GM19452 (cell line): ENCODE results near the gene POMT1.

Experiments used
- ATAC-seq: cut with Tn5 transposase; IDR thresholded peaks from one replicate; pipeline ENCODE4 v1.9.1; 2021; ENCODE audit not compliant: unreplicated experiment

The POMT1 gene

DNA sequence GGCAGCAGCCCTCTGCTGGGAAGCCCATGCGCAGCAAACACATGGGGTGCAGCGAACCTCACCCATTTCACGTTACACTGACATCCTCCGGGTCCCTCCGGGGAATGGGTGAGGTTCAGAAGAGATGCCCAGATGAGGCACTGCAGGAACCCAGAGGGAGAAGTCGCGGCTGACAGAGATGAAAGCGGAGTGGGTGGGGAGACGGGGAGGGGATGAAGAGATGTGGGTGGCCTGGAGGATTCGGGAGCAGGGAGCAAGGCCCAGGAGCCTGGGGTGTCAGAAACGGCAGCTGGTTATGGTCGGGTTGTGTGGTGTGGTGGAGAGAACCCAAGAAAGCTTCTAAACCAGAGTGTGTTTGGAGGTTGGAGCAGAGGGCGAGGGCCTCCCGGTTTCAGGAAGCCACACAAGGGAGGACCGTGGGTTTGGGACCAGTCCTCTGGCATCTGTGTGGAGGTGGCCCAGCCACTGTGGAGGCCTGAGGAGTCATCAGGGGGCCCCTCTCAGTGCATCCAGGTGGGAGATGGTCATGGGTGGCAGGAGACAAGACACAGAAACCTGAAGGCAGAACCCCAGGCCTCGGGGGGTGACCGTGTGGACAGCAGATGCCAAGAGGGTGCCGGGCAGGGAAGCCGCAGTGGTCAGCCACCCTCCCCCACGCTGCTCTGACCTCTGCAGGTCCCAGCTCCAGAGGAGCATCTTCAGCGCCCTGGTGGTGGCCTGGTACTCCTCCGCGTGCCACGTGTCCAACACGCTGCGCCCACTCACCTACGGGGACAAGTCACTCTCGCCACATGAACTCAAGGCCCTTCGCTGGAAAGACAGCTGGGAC is 19.8 kb downstream of the POMT1 start:
- no peak for ATAC-seq

DNA sequence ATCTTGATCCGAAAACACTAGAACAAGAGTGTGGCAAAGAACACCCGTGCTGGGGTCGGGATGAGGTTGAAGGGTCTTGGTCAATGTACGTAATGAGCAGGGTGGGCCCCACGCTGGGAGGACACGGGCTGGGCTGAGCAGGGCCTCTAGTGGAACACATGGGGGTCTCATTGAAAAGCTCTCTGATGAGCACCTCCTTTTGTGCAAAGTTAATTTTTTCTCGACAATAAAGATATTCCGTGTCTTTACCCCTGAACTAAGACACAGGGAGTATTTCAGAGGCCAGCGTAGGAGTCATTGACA is 20.3 kb downstream of the POMT1 start:
- ATAC-seq, result no peak

DNA sequence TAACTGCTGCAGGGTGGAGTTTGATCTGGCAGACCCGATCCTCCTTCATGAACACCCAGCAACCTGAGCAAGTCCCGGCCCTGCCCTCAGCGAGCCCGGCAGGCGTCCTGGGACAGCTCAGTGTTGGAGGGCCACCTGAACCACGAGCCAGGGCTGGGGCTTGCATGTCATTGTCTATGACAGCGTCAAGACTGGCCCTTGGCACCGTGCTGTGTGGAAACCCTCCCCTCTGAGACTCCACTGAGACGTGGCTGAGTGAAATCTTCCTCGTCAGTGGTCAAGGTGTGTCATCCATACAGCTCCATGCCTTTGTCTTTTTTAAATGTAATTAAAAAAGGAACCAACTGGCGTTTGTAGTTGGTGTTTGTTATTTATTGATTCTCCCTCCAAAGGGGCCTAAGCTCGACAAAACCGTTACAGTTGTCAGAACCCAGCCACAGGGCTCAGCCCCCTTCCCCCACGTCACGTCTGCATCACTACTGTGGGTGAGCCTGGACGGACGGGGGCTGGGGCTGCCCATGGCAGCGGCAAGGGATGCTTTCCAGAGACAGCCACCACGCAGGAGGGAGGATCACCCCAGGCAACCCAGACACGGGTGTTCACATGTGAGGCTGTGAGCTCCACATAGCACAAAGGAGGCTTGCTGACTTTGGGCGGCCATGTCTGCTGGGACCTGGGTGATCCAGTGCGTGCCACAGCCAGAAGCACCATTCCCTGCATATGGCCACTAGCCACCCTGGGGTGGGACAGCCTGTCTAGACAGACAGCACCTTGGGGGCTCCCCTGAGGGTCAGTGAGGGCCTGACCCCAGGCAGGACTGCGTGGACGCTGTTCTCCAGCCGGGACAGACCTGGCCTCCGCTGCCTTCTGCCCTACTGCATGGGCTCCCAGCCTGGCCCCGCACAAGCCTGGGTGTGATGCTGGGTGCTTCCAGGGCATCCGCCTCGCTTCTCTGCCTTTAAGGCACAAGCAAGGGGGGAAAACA is 21.0 kb downstream of the POMT1 start:
- ATAC-seq, result no peak

DNA sequence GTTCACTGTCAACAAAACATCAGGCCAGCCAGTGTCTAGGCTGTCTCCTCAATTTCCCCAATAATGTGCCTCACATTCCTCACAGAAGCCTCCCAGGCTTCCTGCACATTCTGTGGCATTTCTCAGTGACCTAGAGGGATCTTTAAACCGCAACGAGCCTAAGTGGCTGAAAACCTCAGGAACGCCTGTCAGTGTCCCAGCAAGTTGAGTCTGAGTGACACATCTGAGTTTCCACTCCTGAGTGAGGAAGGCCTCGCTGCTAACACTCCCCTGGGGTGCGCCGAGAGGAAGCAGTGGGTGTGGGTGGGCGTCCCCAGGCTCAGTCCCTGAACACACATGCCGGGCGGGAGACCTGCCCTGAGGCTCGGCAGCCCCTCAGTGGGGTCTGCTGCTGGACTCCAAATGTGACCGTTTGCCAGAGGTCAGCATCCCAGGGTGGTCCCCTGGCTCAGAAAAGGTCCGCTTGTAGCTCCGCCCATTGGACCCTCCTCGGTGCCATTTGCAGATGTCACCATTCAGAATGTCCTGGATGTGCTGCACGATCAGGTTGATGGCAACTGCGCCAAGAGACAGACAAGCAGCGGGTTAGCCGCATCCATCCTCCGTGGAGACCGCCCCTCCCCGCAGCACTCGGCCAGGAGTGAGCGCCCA is 22.1 kb downstream of the POMT1 start:
- ATAC-seq, result no peak

DNA sequence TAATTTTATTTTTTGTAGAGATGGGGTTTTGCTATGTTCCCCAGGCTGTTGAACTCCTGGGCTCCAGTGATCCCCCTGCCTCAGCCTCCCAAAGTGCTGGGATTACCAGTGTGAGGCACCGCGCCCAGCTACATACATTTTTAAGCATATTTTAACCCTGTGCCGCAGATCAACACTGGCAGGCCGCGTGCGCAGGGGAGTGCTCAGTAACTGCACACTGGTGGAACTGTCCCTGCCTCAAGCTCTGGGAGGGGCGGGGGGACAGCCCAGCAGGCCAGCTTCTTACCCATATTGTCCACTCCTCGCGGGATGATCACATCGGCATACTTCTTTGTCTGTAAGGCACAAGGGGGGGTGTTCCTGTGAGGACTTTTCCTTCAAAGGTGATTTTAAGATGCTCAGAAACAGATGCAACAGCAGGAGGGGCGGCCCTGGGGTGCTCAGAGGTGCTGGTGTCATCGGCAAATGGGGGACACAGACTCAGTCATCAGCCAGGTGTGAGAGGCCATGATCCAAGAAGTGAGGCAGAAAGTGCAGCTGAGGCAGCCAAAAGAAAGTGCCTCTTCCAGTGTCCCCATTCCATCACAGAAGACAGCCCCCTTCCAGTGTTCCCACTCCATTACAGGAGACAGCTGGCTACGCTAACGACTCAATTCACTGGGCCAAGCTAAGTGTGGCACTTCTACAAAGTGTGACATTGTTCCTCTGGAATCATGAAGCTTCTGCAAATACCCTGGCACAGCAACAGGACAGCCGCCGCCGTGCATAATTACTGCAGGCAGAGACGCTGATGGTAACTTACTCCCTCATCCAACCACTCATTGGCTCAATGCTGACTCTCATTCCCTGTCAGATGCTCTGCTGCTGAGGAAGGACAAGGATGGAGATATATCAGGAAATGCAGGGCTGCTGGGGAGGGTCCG is 23.2 kb downstream of the POMT1 start:
- ATAC-seq, result no peak

DNA sequence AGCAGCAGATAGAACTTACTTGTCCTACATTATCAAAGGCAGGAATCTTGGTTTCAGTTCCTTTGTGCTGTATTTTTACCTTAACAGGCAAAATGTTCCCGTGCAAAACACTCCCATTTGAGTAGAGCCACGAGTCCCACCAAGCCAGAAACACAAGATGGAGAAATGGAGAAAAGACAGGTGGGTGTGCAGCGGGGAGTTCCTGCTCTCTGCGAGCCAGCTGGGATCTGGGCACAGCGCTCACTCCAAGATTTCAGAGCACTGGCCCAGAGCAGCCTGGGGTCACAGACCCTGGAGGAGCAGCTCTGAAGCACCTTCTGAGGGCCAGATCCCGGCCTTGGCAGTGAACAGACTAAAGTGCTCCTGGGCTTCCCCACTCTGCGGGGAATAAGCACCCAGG is 25.5 kb downstream of the POMT1 start:
- no peak for ATAC-seq

DNA sequence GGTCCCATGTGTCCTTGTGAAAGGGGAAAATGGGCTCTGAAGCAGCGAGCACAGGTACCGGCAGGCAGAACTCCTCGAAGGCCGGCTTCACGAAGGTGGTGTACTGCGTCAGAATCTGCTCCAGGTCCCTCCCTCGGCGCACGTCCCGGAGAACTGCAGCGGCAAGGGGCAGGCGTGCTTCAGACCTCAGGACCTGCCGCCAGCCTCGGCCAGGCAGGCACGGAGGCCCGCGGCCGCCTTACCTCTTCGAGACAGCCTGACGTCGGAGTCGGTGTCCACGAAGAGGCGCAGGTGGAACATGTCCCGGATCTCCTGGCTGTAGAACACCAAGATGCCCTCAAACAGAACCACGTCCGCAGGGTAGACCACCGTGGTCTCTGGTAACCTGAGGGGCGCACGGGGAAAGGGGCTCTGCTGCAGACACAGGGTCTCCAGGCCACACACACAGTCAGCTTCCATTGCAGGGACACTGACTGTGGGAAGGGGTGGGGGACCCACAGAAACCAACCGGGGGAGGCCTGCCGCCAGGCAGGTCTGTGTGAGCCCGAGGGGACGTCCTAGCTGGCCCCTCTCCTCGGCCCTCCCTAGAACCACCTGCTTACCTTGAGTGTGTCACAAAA is 26.3 kb downstream of the POMT1 start:
- ATAC-seq, result no peak

DNA sequence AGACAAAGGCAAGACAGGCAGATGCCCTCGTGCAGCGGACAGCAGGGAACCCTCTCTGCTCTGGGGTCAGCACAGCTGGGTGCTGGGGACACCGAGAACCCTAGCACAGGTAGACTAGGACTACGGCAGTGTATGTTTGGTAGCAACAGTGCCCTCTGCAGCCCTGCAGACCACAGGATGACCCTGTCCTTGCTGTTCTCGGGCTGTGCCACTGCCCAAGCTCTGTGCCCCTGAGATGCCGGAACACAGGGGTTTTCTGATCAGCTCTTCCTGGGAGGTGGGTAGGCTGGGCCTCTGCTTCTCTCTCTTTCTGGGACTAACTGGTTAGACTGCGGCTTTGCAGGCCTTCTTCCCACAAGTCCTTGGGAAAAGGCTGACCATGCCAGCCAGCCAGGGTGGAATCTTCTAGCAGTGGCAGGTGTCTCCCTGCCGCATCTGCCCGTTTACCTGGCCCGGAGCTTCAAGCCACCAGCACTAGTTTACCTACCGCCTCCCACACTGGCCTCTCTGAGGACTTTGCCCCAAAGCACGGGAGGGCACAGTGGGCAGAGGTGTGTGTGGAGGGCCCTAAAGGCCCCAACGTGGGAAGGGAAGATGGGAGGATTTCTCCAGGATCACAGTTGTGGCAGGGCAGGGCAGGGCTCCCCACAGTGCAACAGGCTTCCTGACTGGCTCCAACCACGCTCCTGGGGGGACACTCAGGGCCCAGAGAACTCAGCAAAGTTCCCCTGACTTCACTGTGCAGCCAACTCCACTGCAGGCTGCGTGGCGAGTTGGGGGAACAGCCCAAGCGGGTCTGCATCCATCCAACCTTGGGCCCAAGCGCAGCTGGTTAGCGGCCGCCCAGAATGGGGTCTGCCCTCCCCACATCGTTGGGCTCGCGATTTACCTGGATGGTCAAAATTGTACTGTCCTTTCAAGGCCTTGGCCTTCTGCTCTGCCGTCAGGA is 27.2 kb downstream of the POMT1 start:
- ATAC-seq, result no peak

DNA sequence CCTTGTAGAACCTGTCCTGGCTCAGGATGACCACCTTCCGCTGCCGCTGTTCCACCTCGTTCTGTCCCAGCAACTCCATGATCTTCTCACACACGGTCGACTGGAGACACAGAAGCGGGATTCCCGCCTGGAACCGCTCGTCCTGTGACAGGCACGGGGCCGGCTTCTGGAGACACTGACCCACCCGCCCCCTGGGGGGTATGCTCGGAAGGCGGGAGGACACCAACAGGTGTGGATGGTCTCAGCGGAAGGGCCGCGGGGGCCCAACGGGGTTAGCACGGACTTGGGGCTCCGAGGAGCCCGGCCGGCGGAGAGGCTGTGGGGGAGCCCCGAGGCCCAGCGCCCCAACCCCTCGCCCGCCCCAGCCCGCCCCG is 27.8 kb downstream of the POMT1 start:
- ATAC-seq, result peak; percentile 17

DNA sequence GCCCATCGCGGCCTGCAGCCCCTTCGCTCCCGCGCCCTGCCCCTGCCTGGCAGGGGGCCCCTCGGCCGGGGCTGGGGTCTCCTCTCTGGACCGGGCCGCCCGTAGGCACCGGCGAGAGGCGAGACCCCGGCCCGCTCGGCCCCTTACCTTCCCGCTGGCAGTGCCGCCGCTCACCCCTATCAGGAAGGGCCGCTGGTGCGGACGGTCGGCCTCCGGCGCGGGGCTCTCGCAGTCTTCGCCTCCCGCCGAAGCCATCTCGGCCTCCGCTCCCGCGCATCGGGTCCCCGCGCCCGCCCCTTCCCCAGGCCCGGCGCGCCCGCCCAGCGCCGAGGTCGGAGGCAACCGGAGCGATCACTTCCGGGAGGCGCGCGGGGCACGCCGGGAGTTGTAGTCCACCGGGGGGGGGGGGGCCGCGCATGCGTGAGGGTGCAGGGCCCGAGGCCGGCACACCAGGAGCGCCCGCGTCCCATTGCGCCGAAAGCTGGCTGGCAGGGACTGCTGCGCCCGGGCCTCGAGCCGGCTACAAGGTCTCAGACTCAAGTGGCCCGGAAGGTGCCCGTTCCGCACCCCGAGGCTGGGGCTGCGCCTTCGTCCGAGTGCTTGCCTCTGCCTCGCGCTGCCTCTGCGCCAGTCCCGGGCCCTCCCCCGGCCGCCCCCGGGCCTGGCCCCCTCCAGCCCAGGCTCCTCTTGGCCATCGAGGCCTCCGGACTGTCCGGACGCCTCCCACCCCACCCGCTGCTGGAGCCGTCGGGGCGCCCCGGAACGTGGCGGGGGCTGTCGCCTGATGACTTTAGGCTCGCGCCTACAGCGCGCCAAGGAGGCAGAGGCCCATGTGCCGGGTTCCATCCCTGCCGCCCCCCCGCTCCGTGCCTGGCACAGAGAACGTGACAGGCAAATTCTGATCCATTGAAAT is 28.5 kb downstream of the POMT1 start, which contains the start of gene UCK1:
Gene UCK1, minus strand, starts transcription at position 344 of the 913 bp plus-strand sequence. Its CDS starts 89 bp downstream, at position 255.
- ATAC-seq, result peak; percentile 80

DNA sequence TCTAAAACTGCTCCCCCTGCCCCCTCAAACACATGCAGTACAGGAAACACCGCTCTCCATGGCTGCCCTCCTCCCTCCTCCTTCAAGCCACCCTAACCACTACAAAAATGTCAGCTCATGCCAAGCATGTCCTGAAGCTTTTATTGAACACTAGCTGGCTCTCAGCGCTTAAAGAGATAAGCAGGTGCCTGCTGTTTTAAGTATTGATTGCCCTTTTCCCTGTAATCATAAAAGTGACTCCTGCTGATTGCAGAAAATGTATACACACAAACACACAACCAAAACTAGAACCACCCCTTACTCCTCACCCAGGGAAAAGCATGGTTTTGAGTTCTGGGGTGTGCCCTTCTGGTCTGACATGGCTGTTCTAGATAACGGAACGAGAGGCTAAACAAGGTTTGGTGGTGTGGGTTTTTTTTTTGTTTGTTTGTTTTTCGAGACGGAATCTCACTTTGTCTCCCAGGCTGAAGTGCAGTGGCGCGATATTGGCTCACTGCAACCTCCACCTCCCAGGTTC is 32.1 kb downstream of the POMT1 start:
- no peak for ATAC-seq

DNA sequence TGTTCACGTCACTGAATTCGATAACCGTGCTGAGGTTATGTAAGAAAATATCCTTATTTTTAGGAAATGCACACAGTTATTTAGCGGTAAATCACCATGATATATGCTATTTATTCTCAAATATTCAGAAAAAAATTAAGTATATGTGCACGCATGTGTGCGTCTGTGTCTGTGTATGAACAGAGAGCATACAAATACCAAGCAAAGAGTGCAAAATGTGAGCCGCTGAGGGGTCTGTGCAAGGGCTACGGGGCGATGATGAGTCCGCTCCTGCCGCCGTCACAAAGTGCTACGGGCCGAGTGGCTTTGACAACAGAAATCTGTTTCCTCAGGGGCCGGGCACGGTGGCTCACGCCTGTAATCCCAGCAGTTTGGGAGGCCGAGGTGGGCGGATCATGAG is 35.2 kb downstream of the POMT1 start:
- no peak for ATAC-seq

DNA sequence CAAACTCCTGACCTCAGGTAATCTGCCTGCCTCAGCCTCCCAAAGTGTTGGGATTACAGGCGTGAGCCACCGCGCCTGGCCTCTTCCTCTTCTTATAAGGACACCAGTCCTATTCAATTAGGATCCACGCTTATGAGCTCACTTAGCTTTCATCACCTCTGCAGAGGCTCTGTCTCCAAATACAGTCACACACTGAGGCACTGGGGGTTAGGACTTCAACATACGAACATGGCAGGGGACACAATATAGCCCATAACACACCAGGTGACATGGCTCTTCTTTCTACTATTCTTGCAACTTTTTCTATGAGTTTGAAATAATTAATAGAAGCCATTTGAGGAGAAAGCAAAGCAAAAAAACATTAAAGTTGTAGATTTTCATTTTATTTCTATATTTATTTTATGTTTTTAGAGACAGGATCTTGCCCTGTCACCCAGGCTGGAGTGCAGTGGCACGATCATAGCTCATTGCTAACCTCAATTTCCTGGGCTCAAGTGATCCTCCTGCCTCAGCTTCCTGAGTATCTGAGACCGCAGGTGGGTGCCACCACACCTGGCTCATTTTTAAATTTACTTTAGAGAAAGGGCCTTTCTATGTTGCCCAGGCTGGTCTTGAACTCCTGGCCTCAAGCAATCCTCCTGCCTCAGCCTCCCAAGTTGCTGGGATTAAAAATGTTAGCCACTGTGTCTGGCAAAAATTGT is 36.7 kb downstream of the POMT1 start:
- no peak for ATAC-seq

DNA sequence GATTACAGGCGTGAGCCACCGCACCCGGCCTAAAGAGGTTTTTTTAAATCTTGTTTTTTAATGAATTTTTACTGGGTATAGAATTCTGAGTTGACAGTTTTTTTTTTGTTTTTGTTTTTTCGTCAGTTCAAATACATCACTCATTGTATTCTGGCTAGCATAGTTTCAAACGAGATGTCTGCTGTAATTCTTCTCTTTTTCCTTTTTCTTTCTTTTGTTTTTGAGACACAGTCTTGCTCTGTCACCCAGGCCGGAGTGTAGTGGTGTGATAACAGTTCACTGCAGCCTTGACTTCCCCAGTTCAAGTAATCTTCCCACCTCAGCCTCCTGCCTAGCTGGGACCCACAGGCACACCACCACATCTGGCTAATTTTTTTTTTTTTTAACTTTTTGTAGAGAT is 40.4 kb downstream of the POMT1 start:
- no peak for ATAC-seq

DNA sequence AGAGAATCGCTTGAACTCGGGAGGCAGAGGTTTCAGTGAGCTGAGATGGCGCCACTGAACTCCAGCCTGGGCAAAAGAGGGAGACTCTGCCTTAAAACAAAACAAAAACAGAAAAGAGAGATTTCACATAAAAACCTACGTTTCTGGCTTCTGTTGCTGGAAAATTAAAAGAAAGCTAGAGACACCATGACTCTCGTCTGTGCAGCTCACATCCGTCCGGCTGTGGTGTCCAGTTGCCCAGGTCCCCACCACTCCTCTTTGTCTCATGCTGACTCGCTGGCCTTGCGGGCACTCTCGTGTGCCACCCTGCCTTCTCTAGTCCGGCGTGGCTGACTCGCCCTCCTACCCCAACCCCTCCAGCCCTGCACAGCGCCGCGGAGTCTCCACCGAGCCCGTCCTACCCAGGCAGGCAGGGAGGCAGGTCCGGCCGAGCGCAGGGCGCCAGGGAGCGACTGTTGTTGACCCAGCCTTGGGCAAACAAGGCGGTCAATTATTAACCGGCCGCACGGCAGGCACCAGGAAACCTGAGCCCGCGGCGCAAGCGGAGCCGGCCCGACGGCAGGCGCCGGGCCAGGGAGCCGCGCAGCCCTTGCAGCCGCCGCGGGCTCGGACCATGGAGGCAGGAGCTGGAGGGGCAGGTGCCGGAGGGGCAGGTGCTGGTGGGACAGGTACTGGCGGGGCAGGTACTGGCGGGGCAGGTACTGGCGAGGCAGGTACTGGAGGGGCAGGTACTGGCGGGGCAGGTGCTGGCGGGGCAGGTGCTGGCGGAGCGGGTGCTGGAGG is 42.5 kb downstream of the POMT1 start, which contains the start of gene PRRT1B:
Gene PRRT1B, plus strand, starts transcription at position 521 of the 783 bp plus-strand sequence. Its CDS starts 93 bp downstream, at position 614.
- no peak for ATAC-seq

DNA sequence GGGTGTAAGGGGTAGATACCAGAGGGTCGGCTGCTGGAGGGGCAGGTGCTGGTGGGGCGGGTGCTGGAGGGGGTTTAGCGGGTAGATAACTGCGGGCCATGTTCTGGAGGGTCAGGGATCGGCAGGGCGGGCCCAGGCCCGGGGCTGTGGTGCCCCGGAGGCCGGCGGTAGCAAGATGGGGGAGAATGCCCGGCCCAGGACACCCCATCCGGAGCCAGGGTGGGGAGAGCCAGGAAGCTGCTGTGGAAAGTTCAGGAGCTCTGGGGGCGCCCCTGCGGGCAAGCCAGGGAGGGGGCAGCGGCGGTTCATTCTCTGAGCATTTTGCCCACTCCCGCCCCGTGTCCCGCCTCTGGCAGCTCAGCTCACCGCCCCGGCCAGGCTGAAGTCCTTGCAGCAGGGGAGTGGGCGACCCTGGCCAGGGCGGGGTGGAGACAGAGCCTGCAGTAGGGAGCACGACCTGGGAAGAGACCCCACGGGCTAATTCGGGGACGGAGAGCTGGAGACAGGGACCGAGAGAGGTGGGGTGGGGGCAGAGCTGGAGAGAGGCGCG is 43.1 kb downstream of the POMT1 start:
- no peak for ATAC-seq
